Keratinocyte (primary cell): Measurements from ENCODE around the gene MOK.

Experiments used
- CTCF ChIP-seq, 3 experiments: IDR thresholded peaks in 1 of 3; conservative IDR thresholded peaks in 1 of 3; optimal IDR thresholded peaks in 1 of 3; 2 replicates in 2 of 3; 3 replicates in 1 of 3; pipeline versions ENCODE3 to v1.5.1; 2011; ENCODE audit warnings: low read length in 3 of 3, mild to moderate bottlenecking in 3 of 3, moderate library complexity in 2 of 3, control low read depth in 1 of 3, inconsistent platforms in 1 of 3; ENCODE audit not compliant: insufficient read depth in 2 of 3; ENCODE audit errors: extremely low read depth in 1 of 3
- EZH2 ChIP-seq: IDR thresholded peaks from one replicate; pipeline ENCODE4 v1.6.1; 2012; ENCODE audit warnings: inconsistent platforms, mild to moderate bottlenecking, low read length, moderate library complexity

DNA sequence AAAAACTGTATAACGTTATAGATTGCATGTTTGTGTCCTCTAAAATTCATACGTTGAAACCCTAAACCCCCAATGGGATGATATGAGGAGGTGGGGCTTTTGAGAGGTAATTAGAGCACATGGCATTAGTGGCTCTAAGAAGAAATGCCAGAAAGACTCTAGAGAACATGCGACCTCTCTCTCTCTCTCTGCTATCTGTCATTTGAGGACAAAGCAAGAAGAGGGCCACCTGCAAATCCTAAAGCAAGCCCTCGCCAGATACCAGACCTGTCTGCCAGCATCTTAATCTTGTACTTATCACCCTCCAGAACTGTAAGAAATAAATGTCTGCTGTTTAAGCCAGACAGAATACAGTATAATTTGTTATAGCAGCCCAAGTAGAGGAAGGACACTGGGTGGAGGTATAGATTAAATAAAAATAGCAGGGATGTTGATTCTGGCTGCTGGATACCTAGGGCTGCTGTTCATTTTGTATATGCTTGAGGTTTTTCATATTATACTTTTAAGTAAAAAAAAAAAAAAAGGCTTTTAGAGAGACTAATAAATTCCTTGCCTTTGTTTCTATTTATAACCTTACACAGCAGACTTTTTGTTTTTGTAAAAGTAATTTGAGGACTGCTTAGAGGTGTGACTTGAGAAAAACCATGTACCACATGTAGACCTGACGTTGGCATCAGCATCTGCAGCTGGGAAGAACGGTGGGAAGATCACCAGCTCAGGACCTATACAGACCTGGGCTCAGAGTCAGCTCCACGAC lies 26.9 kb downstream of the MOK start:
- TF ChIP-seq CTCF (optimal IDR thresholded peaks at IDR 0.05 in 1 of 3, IDR thresholded peaks at IDR 0.05 in 1 of 3, conservative IDR thresholded peaks at IDR 0.05 in 1 of 3; ENCODE audit: extremely low read depth in 1 of 3, insufficient read depth in 2 of 3, low read length in 3 of 3) (no peak), EZH2 (no peak)
